ENCODE results near the gene CEP152. TPM values are rescaled to one million over a fixed set of nuclear protein-coding genes. Genes with fewer than 3 reads are reported as not detected.
A peak's percentile ranks its signal among the peaks of the same experiment; 100 is the strongest.

The CEP152 gene
- total and polyA plus RNA-seq, 2 of the 13 experiments (the other 11 are each of a cell fraction or from before 2014, with no cell fraction given): 1.3 to 14.7 TPM

- TF ChIP-seq ZNF766 (CRISPR knock-in tag; IDR thresholded peaks at IDR 0.05; ENCODE audit: borderline replicate concordance): 0 out of 2 replicates have a peak, but pooled peaks have one; percentile 49
- no peak for TF ChIP-seq CREBL2 (CRISPR knock-in tag; IDR thresholded peaks at IDR 0.05; ENCODE audit: borderline replicate concordance)
- peak; percentile 72; the same call in 1 of the 2 replicates for TF ChIP-seq E2F2 (CRISPR knock-in tag; IDR thresholded peaks at IDR 0.05; ENCODE audit: borderline replicate concordance)
- TF ChIP-seq ONECUT2 (CRISPR knock-in tag; IDR thresholded peaks at IDR 0.05): no peak
- TF ChIP-seq ZNF740 (CRISPR knock-in tag; IDR thresholded peaks at IDR 0.05): peak; percentile 78; the same call in 1 of the 2 replicates
- no peak for TF ChIP-seq RNF2 (conservative IDR thresholded peaks at IDR 0.05; ENCODE audit: low read depth)
- TF ChIP-seq ZBTB20 (CRISPR knock-in tag; IDR thresholded peaks at IDR 0.05; ENCODE audit: borderline replicate concordance, low read depth): no peak
- TF ChIP-seq TEAD2 (CRISPR knock-in tag; IDR thresholded peaks at IDR 0.05): no peak
- TF ChIP-seq ZKSCAN5 (CRISPR knock-in tag; IDR thresholded peaks at IDR 0.05): no peak
- no peak for TF ChIP-seq HNRNPH1 (optimal IDR thresholded peaks at IDR 0.05; ENCODE audit: low read depth, low read length)
- 0 out of 2 replicates have a peak, but pooled peaks have one; percentile 44 for TF ChIP-seq ZNF607 (CRISPR knock-in tag; IDR thresholded peaks at IDR 0.05; ENCODE audit: borderline replicate concordance)
- no peak for TF ChIP-seq ZNF850 (CRISPR knock-in tag; conservative IDR thresholded peaks at IDR 0.05)
- peak; percentile 86; the same call in 1 of the 2 replicates for TF ChIP-seq GABPB1 (CRISPR knock-in tag; IDR thresholded peaks at IDR 0.05)
- peak; percentile 78; the same call in 1 of the 2 replicates for TF ChIP-seq ZNF230 (CRISPR knock-in tag; IDR thresholded peaks at IDR 0.05)
- TF ChIP-seq MXD3 (CRISPR knock-in tag; IDR thresholded peaks at IDR 0.05): no peak
- peak; percentile 86 for TF ChIP-seq ZKSCAN1 (IDR thresholded peaks at IDR 0.05; ENCODE audit: low read length)
- no peak for TF ChIP-seq ATF6 (CRISPR knock-in tag; conservative IDR thresholded peaks at IDR 0.05)
- TF ChIP-seq MXD4 (CRISPR knock-in tag; IDR thresholded peaks at IDR 0.05): peak; percentile 38; the same call in 1 of the 2 replicates
- no peak for TF ChIP-seq ZNF773 (CRISPR knock-in tag; IDR thresholded peaks at IDR 0.05; ENCODE audit: borderline replicate concordance)
- no peak for TF ChIP-seq ZNF335 (CRISPR knock-in tag; IDR thresholded peaks at IDR 0.05)
- no peak for TF ChIP-seq MIER2 (CRISPR knock-in tag; IDR thresholded peaks at IDR 0.05)
Observed at GRCh38 chr15:48810414-48811324, at the start of gene CEP152 (continued).
